ENCODE results near the gene LURAP1L. TPM values are rescaled to one million over a fixed set of nuclear protein-coding genes. Genes with fewer than 3 reads are reported as not detected.

LURAP1L gene
- total RNA-seq, 2 donors from 2014 or later, result not detected

DNA sequence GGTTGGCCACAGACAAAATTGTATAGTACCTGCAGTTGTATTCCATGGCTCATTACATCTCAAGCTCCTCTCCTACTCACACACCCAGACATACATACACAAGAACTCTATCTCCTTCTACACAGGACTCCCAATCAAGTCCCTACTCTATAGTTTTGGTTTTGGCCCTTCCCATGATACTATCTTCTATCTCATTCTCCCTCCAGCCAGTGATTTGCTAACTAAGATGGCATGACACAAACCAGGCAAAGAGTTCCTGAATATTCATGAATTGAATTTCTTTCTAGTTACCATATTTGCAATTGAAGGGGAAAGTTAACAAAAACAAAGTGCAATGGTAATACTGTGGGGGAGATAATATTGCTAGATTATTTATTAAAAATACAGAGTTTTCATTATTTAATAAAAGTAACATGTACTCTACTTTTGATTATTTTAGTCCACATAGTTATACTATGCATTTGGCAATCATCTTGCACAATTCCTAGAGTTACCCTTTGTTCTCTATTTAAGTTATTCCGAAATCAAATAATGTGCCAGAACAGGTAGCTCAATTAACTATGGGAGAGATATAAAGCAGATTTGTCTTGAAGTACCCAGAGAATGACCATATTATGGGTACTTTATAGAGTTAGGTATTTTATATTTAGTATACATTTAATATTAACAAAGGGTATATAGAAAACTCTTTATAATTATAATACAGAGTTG lies 9.6 kb upstream of the LURAP1L start:
- Mint-ChIP-seq H3K36me3 (ENCODE audit: low read depth) (no peaks in the 10 kb centered on the region), H3K4me1 (no peaks in the 10 kb centered on the region), H3K4me3 (no peak overlapping the region), H3K27me3 (no peaks in the 10 kb centered on the region), H3K9me3 (peaks cover 14% of the 10 kb centered on the region), H3K27ac (no peak overlapping the region)
- ATAC-seq (replicated peaks), result no peak

DNA sequence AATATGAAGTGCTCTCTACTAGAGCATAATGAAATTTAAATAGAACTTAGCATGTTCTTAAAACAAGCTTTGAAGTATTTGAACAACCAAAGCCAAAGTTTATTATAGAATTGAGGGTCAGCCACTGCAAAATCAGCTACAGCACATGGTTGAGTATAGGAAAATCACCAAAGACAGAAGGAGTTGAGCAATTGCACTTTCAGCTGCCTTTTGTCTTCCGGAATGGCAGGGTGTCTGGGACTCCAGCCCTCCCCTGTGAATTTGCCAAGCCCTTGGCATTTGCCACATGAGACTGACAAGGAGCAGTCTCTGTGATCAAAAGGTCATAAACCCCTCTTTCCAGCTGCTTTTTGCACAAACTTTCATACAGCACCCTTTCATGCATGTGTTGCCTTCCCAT lies 8.5 kb upstream of the LURAP1L start:
- no peaks in the 10 kb centered on the region for H3K27me3 Mint-ChIP-seq
- no peak overlapping the region for H3K27ac Mint-ChIP-seq
- peaks cover 12% of the 10 kb centered on the region for H3K9me3 Mint-ChIP-seq
- H3K36me3 Mint-ChIP-seq (ENCODE audit: low read depth), result no peaks in the 10 kb centered on the region
- no peak for ATAC-seq (replicated peaks)
- no peaks in the 10 kb centered on the region for H3K4me1 Mint-ChIP-seq
- no peak overlapping the region for H3K4me3 Mint-ChIP-seq

DNA sequence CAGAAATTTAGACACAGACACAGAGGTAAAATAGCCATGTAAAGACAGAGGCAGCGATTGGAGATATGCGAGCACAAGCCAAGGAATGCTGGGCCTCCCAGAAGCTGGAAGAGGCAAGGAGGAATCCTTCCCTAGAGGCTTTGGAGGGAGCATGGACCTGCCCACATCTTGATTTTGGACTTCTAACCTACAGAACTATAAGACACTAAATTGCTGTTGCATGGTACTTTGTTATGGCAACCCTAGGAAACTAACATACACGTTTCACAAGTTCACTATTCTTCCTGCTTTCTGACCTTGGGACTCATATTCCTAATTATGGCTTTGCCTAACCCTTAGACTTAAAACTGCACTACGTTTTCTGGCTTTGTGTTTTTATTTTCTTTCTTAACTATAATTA lies 4.6 kb upstream of the LURAP1L start:
- no peak for ATAC-seq (replicated peaks)
- Mint-ChIP-seq H3K27me3 (peaks cover 5% of the 10 kb centered on the region), H3K27ac (no peak overlapping the region), H3K4me3 (no peak overlapping the region), H3K4me1 (no peaks in the 10 kb centered on the region), H3K36me3 (ENCODE audit: low read depth) (no peaks in the 10 kb centered on the region), H3K9me3 (peaks cover under 1% of the 10 kb centered on the region)

DNA sequence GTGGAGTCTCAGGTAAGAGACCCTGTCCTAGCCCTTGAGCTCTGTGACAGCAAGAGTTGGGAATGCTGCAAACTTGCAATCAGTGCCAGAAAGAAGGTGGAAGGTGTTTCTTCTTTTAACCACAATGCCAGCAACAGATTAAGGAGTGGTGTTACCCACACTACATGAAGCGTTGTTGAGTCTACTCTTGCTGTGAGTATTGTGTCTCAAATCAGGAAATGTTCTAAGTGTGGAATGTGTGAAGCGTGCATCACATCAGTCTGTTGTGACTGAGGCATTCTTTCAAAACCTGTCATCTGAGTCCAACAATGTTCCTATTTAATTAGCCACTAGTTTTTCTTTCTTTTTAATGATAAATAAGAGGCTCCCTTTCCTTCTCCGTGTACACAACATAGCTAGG lies 2.9 kb upstream of the LURAP1L start:
- Mint-ChIP-seq H3K9me3 (no peaks in the 10 kb centered on the region), H3K4me3 (no peak overlapping the region), H3K4me1 (no peaks in the 10 kb centered on the region), H3K36me3 (ENCODE audit: low read depth) (no peaks in the 10 kb centered on the region), H3K27me3 (peaks cover 14% of the 10 kb centered on the region), H3K27ac (no peak overlapping the region)
- ATAC-seq (replicated peaks), result no peak

DNA sequence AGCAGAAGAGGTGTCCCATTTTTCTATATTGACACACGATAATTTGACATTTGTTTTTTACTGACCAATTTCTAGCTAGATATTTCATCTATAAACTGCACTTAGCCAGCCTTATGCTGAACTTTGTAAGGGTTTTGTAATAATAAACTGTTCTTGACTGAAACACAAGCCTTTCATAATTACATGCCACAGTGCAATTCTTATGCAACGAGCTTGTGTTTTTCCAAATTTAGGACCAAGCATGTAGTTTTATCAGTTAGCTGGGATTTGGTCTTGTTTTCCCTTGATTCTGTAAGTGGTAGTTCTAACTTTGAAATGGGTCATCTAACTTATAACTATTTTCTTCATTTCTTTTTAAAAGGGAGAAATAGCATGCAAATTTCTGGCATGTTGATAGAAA lies 1.3 kb upstream of the LURAP1L start:
- H3K36me3 Mint-ChIP-seq (ENCODE audit: low read depth), result no peaks in the 10 kb centered on the region
- no peak for ATAC-seq (replicated peaks)
- H3K27ac Mint-ChIP-seq, result no peak overlapping the region
- H3K9me3 Mint-ChIP-seq, result no peaks in the 10 kb centered on the region
- no peak overlapping the region for H3K4me3 Mint-ChIP-seq
- H3K27me3 Mint-ChIP-seq, result peaks cover 14% of the 10 kb centered on the region
- H3K4me1 Mint-ChIP-seq, result no peaks in the 10 kb centered on the region

DNA sequence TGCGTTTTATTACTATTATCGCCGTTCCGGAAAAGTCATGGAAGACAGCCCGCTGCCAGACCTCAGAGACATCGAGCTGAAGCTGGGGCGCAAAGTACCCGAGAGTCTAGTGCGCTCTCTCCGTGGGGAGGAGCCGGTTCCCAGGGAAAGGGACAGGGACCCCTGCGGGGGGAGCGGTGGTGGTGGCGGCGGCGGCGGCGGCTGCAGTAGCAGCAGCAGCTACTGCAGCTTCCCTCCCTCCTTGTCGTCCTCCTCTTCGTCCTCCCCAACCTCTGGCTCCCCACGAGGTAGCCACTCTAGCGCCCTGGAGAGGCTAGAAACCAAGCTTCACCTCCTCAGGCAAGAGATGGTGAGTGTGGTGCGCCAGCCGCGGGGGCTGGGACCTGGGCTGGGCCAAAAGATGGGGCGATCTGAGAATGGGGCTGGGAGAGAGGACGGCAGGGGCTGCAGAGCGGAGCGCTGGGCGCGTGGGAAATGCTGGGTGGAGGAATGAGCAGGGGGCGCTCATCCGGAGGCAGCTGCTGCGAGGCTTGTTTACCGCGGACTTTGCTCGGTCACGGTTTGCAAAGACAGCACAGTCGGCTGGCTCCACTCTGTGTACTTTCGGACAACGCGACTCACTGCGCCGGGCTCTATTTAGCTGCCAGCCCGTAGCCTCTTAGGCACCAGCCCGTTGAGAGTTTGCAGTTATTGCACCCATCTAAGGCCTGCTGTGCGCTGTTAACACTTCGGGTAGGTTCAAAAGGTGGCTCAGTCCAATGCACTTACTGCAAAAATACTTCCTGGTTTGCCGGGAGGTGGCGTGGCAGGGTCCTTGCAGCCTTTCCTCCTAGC lies 1.1 kb downstream of the LURAP1L start:
- Mint-ChIP-seq H3K27ac (no peak overlapping the region), H3K36me3 (ENCODE audit: low read depth) (no peaks in the 10 kb centered on the region), H3K4me1 (no peaks in the 10 kb centered on the region), H3K27me3 (peaks cover 14% of the 10 kb centered on the region), H3K9me3 (peaks cover 4% of the 10 kb centered on the region), H3K4me3 (no peak overlapping the region)
- ATAC-seq (replicated peaks), result no peak

DNA sequence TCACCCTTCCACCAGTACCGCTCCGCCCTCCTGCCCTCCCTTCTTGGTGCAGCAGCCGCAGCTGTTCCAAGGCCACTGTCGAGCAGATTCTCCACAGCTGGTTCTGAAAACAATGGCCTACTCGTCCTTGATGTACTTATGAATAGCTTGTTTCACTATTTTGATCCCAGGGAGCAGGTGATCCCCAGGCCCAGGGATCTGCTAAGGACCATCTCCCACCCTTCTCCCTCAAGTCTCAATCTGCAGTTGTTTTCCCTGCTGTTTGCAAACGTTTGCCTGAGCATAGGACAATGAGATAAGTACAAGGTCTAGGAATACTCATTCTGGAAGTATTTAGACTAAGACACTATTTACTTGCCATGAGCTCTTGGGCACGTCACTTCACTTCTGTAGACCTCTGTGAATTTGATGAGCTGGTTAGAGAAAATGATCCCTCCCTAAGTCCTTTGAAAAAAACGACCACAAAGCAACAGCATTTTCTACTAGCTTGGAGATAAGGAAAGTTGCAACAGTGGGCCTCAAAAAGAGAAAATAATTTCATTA lies 1.8 kb downstream of the LURAP1L start:
- peaks cover 9% of the 10 kb centered on the region for H3K9me3 Mint-ChIP-seq
- no peaks in the 10 kb centered on the region for H3K4me1 Mint-ChIP-seq
- no peaks in the 10 kb centered on the region for H3K36me3 Mint-ChIP-seq (ENCODE audit: low read depth)
- H3K27me3 Mint-ChIP-seq, result peaks cover 14% of the 10 kb centered on the region
- no peak for ATAC-seq (replicated peaks)
- H3K27ac Mint-ChIP-seq, result no peak overlapping the region
- H3K4me3 Mint-ChIP-seq, result no peak overlapping the region

DNA sequence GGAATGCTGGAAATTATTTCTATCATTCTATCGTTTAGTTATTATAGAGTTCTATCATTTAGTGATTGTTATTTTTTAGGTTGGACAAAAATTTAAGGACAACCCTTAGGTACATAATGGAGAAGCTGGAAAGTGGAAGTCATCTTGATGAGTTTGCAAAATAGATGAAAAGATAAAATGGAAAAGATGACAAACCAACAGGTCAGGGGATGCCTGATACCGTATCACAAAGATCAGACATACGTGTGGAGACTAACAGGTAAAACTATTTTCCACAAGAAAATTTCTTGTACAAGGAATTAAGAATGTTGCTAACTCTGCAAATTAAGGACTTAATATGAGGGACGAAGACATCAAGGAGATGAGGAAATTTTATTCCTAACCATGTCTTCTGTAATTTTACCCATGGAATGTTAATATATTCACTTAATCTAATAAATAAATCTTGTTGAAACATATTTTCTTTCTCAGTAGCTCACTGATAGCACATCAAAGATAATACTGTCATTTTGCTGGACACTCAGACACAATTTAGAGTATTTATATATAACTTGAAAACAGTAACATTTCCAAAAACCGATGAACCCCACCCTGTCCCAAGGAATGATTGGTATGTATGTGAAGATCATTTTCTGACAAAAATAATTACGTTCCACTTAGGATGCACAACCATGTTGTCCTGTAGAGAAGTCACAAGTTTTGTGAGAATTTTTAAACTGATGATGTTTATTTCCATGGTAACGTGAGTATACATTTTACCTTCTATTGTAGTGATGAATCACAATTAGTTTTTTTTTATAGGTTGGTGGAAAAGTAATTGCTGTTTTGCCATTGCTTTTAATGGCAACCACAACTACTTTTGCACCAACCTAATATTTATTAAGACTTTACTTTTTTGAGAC lies 2.6 kb downstream of the LURAP1L start:
- H3K9me3 Mint-ChIP-seq, result peaks cover 9% of the 10 kb centered on the region
- no peak overlapping the region for H3K27ac Mint-ChIP-seq
- H3K36me3 Mint-ChIP-seq (ENCODE audit: low read depth), result no peaks in the 10 kb centered on the region
- peaks cover 14% of the 10 kb centered on the region for H3K27me3 Mint-ChIP-seq
- ATAC-seq (replicated peaks), result no peak
- H3K4me3 Mint-ChIP-seq, result no peak overlapping the region
- H3K4me1 Mint-ChIP-seq, result no peaks in the 10 kb centered on the region

DNA sequence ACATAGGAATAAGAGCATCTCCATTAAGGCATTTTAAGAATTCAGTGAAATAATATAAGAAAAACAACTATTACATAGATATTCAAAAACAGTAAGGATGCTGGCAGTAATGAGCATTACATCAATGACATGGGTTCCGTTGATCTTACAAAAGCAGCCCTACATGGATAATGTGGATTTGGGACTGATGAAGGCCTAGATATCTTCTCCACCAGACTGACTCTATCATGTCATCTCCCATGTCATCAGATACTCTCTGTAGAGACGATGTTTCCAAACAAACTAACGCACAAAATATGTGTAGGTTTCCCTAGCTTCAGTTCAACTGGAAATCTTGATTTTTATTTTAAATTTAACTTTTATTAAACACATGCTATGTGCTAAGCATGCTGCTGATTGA lies 3.6 kb downstream of the LURAP1L start:
- no peaks in the 10 kb centered on the region for H3K4me1 Mint-ChIP-seq
- peaks cover 14% of the 10 kb centered on the region for H3K27me3 Mint-ChIP-seq
- H3K4me3 Mint-ChIP-seq, result no peak overlapping the region
- no peak for ATAC-seq (replicated peaks)
- peaks cover 9% of the 10 kb centered on the region for H3K9me3 Mint-ChIP-seq
- H3K27ac Mint-ChIP-seq, result no peak overlapping the region
- no peaks in the 10 kb centered on the region for H3K36me3 Mint-ChIP-seq (ENCODE audit: low read depth)

DNA sequence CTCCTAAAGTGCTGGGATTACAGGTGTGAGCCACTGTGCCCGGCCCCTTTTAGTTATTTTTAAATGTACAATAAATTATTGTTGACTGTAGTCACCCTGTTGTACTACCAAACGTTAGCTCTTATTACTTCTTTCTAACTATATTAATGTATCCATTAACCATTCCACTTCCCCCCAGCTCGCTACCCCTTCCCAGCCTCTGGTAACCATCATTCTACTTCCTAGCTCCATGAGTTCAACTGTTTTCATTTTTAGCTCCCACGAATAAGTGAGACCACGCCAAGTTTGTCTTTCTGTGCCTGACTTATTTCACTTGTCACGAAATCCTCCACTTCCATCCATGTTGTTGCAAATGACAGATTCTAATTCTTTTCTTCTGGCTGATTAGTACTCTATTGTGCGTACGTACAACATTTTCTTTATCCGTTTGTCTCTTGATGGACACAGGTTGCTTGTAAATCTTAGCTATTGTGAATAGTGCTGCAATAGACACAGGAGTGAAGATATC lies 6.5 kb downstream of the LURAP1L start:
- H3K27ac Mint-ChIP-seq, result no peak overlapping the region
- ATAC-seq (replicated peaks), result no peak
- H3K36me3 Mint-ChIP-seq (ENCODE audit: low read depth), result no peaks in the 10 kb centered on the region
- no peak overlapping the region for H3K4me3 Mint-ChIP-seq
- H3K27me3 Mint-ChIP-seq, result peaks cover 5% of the 10 kb centered on the region
- peaks cover 9% of the 10 kb centered on the region for H3K9me3 Mint-ChIP-seq
- H3K4me1 Mint-ChIP-seq, result no peaks in the 10 kb centered on the region

DNA sequence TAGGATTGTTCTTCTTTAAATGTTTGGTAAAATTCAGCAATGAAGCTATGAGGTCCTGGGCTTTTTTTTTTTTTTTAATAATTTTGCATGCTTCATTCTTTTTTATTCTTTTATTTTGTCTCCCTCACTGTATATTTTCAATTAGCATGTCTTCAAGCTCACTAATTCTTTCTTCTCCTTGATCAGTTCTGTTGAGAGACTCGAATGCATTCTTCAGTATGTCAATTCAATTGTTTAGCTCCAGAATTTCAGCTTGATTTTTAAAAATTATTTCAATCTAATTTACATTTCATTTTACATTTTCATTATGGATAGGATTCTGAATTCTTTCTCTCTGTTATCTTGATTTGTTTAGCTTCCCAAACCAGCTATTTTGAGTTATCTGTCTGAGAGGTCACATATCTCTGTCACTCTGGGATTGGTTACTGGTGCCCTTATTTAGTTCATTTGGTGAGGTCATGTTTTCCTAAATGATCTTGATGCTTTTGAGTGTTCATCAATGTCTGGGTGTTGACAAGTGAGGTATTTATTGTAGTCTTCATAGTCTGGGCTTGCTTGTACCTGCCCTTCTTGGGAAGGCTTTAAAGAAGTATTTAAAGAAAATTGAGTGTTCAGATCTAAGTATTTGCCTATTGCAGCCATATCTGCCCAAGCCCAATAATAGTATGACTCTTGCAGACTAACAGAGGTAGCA lies 9.1 kb downstream of the LURAP1L start:
- H3K4me1 Mint-ChIP-seq, result no peaks in the 10 kb centered on the region
- no peaks in the 10 kb centered on the region for H3K27me3 Mint-ChIP-seq
- H3K36me3 Mint-ChIP-seq (ENCODE audit: low read depth), result no peaks in the 10 kb centered on the region
- ATAC-seq (replicated peaks), result no peak
- peaks cover 12% of the 10 kb centered on the region for H3K9me3 Mint-ChIP-seq
- no peak overlapping the region for H3K27ac Mint-ChIP-seq
- H3K4me3 Mint-ChIP-seq, result no peak overlapping the region

DNA sequence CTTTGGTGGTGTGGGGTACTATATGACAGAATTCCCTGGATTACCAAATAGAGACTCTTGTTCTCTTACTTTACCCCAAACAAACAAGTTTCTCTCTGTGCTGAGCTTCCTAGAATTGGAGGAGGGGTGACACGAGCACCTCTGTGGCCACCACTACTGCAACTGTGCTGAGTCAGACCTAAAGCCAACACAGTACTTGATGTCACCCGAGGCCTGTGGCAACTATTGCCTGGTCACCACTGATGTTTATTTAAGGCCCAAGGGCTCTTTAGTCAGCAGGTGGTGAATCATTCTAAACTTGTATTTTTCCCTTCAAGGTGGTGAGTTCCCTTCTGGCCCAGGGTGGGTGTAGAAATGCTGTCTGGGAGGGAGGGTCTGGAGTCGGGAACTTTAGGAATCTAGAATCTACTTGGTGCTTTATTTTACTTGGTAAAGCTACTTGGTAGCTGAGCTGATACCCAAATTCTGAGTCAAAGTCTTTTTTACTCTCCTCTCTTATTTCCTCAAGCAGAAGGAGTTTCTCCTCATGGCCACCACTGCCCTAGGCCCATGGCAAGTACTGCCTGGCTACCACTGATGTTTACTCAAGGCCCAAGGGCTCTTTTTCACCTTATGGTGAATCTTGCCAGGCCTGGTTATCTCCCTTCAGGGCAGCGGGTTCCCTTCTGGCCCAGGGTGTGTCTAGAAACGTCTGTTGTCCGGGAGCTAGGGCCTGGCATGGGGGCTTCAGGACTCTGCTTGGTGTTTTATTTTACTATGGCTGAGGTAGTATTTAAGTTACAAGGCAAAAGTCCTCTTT lies 9.8 kb downstream of the LURAP1L start:
- Mint-ChIP-seq H3K27me3 (no peaks in the 10 kb centered on the region), H3K4me1 (no peaks in the 10 kb centered on the region), H3K9me3 (peaks cover 17% of the 10 kb centered on the region), H3K4me3 (no peak overlapping the region), H3K27ac (no peak overlapping the region), H3K36me3 (ENCODE audit: low read depth) (no peaks in the 10 kb centered on the region)
- ATAC-seq (replicated peaks), result no peak

DNA sequence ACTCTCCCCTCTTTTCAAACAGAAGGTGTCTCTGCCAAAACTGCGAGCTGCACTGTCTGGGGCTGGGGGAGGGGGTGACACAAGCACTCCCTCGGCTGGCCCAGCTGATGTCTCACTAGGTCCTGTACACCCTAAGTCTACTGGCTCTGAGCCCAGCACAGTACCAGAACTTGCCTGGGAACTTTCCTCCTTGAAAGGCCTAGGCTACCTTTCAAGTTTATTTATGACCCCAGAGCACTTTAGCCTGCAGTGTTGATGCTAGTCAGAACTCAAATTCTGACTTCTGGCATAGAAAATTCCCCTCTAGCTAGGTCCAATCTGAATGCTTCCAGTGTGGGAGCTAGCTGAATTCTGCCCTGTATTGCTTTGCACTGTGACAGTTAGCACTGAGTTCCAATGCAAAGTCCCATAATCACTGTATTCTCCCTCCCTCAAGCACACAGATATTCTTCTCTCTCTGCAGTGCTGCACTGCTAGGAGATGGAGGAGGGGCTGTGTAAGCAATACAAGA lies 10.5 kb downstream of the LURAP1L start:
- H3K9me3 Mint-ChIP-seq, result peaks cover 13% of the 10 kb centered on the region
- H3K36me3 Mint-ChIP-seq (ENCODE audit: low read depth), result no peaks in the 10 kb centered on the region
- H3K4me1 Mint-ChIP-seq, result no peaks in the 10 kb centered on the region
- H3K27me3 Mint-ChIP-seq, result no peaks in the 10 kb centered on the region
- H3K27ac Mint-ChIP-seq, result no peak overlapping the region
- ATAC-seq (replicated peaks), result no peak
- H3K4me3 Mint-ChIP-seq, result no peak overlapping the region

Data from activated T-helper 17 cell treated with anti-CD3 and anti-CD28 coated beads, Interleukin-2, amount 50 U/mL, for 72 hours (primary cell).